AG10803 (cell line): ENCODE data around the gene TNS1.

Experiments used
- DNase-seq: peaks from one replicate; pipeline ENCODE4 v3.0.0; 2010; ENCODE audit warnings: low read depth
- H3K4me3 ChIP-seq: 2 replicates; pipeline ENCODE4 v1.5.1; 2011; ENCODE audit warnings: mild to moderate bottlenecking, low read length, control low read depth
- CTCF ChIP-seq: conservative IDR thresholded peaks from 2 replicates; pipeline ENCODE4 v1.5.1; 2011; ENCODE audit warnings: mild to moderate bottlenecking, low read length, control low read depth, inconsistent platforms

Gene TNS1

DNA sequence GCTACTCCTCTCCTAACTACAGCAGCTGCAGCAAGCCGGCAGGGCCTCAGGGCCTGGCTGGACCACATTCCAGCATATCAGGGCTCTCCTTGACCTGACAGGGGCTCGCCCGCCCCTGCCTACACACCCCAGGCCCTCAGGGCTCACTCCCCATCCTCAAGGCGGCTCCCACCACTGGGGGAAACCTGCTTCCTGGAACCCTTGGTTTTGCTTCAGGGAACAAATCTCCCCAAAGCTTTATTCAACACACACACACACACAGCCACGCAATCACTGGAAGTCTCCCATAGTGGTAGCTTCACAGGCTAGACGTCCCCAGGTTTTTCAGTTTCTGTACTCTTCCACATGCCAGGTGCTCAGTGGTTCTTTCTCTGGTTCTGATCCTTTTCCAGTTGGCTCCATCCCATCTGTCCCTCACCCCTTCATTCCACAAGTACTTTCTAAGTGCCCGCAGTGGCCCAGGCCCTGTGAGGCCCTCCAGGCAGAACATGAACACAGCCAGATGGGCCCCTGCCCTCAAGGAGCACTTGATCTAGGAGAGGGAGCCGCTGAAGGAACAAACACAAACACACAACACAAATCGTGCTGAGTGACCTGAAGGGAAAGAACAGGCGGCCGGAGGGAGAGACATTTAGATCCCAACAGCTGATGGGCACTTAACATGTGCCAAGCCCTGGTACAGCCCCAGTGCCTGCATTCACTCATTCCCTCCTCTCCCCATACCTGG is 51.1 kb downstream of the TNS1 start:
- TF ChIP-seq CTCF = no peak
- no peak overlapping the region for H3K4me3 ChIP-seq
- DNase-seq = no peak

DNA sequence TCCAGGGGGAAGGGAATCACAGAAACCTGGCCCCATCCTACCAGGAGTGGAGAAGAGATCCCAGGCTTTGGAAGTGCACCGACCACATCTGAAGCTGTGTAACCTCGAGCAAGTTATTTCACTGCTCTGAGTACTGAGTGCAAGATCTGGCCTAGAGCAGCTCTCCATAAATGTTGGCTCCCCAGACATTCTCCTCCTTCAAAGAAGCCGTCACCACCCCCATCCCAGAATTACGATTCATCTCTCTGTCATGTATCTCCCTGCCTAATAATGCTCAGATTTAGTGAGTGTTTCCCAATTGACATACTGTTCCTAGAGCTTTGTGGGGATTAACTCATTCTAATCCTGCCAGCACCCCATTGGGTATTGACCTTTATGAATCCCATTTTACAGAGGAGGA is 51.7 kb downstream of the TNS1 start:
- no peak for TF ChIP-seq CTCF
- no peak for DNase-seq
- no peak overlapping the region for H3K4me3 ChIP-seq

- DNase-seq = no peak
- no peak for TF ChIP-seq CTCF
- no peak overlapping the region for H3K4me3 ChIP-seq
These were observed 52.4 kb downstream of the TNS1 start for GRCh38 chr2:217950401-217950871.

DNA sequence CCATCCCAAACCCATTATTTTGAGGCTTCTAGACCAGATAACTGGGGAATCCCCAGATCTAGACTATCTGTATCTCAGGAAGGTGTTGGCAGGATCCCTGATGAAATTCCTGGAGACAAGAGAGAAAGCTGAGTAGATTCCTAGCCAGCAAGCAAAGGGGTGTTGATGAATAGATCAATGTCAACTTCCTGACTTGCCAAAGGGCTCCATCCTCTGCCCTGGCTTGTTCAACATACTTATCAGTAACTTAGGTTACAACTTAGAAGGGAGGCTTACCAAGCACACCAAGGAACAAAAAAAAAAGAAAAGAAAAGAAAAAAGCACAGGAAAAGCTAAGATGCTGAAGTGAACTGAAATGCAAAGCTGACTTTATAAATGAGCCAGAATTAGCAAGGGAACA is 53.3 kb downstream of the TNS1 start:
- no peak overlapping the region for H3K4me3 ChIP-seq
- DNase-seq = no peak
- TF ChIP-seq CTCF = no peak

- no peak overlapping the region for H3K4me3 ChIP-seq
- no peak for DNase-seq
- no peak for TF ChIP-seq CTCF
These were observed 53.9 kb downstream of the TNS1 start for GRCh38 chr2:217948897-217949296.

GRCh38 chr2:217948351-217948791 is 54.4 kb downstream of the TNS1 start:
- no peak for DNase-seq
- H3K4me3 ChIP-seq = no peak overlapping the region
- TF ChIP-seq CTCF = no peak
